G401.6 (cell line): ENCODE measurements around the gene GAREM1.

Source experiments
- FAIRE-seq: peaks from 2 replicates; lab custom pipeline; 2012; peaks lifted over from hg19 to GRCh38; lab: Jason Lieb, UNC

The GAREM1 gene

GRCh38 chr18:32455361-32455760 lies 15.3 kb downstream of the GAREM1 start:
- no peak for FAIRE-seq

DNA sequence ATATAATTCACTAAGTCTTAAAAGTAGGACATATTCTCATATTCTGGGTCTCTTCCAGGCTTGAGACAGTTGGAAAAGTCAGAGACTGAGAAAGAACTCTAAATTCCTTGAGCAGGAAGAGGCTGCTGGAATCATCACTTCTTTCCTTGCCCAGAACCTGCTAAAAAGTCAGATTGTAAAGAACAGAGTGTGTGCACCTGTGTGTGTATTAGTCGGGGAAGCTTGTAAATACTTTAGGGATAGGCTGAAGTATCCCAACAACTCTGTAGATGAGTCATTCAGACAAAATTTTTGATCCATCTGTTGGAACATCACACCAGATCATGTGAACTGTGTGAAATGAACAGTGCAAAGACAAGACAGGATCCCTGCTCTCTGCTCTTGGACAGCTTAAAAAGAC lies 16.1 kb downstream of the GAREM1 start:
- no peak for FAIRE-seq

GRCh38 chr18:32450874-32451273 lies 19.8 kb downstream of the GAREM1 start:
- no peak for FAIRE-seq

GRCh38 chr18:32450026-32450691 lies 20.5 kb downstream of the GAREM1 start:
- no peak for FAIRE-seq

DNA sequence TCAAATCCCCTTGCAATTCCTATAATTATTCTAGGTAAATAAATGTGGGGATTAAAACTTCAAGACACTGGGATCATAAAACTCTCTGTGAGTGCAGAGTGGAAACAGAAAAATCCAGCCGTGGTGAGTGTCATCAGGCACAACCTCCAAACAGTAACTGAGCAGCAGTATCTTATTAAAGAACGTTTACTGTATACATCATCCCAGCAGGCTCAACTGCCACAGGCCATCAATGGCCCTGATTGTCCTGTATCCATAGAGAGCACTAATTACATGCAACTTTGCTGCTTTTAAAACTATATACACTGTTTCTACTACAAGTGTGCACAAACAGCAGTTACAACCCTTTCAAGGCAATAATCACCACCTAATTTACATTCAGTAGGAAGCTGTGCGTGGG lies 23.9 kb downstream of the GAREM1 start:
- FAIRE-seq = no peak

DNA sequence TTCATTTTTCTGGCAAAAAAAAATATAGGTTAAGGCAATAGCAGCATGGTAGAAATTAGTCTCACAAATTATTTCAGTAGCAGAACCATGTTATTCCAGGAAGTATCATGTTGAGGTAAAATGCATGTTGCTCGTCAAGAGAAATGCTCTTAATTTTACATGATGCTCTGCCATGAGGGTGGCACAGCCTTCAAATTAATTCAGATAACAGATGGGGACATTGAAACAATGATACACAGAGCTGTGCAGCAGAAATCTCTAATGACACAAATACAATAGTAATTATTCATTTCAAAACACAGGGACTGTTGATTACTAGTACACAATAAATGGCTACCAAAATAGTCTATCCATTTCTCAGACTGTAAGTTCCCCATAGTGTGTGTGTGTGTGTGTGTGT lies 24.8 kb downstream of the GAREM1 start:
- FAIRE-seq = no peak

GRCh38 chr18:32443706-32444215 lies 26.9 kb downstream of the GAREM1 start:
- FAIRE-seq = no peak

DNA sequence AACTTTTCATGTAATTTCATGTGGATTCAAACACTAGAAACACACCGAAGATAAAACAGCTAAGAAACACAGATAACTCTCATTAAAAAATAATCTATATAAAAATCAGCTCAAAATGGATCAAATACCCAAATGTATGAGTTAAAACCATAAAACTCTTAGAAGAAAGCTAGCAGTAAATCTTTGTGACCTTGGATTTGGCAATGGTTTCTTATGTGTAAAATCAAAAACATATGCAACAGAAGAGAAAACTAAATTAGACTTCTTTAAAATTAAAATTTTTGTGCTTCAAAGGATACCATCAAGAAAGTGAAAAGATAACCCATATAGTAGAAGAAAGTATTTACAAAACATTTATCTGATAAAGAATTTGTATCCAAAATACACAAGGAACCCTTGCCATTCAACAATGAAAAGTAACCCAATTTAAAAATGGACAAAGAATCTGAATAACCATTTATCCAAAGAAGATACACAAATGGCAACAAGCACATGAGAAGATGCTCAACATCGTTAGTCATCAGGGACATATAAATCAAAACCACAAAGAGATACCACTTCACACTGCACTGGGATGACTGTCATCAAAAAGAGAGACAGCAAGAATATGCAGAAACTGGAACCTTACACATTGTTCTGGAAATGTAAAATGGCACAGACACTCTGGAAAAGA lies 27.5 kb downstream of the GAREM1 start:
- FAIRE-seq = no peak

DNA sequence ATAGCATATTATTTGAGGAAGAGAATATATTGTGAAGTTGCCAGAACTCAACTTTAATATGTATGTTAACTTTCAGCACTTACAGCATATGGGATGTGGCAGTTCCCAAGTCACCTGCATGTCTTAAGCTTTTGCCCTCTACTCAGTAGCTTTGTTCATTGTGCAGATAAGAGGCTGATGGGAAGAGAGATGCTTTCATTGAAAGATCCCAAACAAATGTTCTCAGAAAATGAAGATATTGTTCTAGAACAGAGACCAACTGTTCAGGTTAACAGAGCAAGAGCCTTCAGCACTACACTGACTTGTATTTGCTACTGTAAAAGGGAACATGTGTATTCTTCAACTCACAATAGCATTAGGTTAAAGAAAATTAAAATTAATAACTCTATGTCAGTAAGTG lies 28.1 kb downstream of the GAREM1 start:
- FAIRE-seq = no peak

- no peak for FAIRE-seq
Measured at GRCh38 chr18:32441533-32441932, 29.1 kb downstream of the GAREM1 start.

DNA sequence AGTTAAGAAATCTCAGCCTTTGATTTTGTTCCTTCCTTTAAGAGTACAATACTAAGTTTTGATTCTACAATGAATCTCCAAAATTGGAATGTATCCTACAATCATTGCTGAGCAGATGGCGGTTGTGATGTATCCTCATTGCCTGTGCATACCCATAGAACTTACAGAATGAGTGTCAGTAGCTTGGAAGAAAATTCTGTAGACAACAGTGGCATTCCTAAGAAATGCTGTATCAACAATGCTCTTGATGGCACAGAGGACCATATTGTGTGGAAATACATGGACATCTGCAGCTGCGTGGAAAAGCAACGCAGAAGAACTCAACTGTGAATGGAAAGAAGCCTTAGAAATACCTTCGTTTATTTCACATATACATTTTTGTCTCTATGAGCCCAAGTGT lies 30.2 kb downstream of the GAREM1 start:
- FAIRE-seq = no peak

GRCh38 chr18:32439802-32440201 lies 30.9 kb downstream of the GAREM1 start:
- FAIRE-seq = no peak

DNA sequence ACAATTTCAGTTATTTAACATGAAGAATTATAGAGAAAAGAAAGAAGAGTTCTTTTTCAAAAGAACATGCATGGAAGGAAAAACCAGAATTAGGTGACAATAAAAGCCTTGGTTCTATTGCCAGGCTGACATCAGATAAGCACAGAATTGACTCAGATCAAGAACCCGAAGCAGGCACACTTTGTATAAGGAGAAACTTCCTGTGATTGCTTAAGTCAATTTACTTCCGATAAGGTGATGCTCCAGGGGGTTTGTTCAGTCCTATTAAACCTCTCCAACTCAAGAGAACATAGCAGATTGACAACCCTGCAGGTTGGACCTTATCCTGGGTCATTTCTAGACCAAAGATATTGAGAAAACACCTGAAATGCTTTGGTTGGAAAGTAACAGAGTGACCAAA lies 31.4 kb downstream of the GAREM1 start:
- no peak for FAIRE-seq

DNA sequence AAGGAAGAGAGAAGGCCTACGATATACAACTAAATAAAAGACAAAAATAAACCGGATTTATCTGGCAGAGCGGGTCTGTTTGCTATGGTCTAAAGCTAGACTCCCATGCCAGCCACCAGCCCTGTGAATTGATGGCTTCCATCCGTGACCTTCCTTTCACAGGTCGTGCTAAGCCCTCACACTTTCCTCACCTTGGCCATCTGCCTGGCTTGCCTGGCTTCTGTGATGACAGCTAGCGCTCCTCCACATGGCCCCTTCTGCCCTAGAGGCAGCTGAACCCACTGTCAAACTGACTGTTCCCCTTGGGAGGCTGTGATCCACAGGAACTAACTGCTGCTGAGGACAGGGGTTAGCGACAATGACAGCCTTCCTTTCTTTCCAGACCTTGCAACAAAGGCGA lies 32.5 kb downstream of the GAREM1 start:
- no peak for FAIRE-seq

GRCh38 chr18:32437100-32437834 lies 33.4 kb downstream of the GAREM1 start:
- no peak for FAIRE-seq

- FAIRE-seq = no peak
Measured at GRCh38 chr18:32435631-32436500, 34.8 kb downstream of the GAREM1 start.

- FAIRE-seq = no peak
Measured at GRCh38 chr18:32431753-32432152, 38.9 kb downstream of the GAREM1 start.

DNA sequence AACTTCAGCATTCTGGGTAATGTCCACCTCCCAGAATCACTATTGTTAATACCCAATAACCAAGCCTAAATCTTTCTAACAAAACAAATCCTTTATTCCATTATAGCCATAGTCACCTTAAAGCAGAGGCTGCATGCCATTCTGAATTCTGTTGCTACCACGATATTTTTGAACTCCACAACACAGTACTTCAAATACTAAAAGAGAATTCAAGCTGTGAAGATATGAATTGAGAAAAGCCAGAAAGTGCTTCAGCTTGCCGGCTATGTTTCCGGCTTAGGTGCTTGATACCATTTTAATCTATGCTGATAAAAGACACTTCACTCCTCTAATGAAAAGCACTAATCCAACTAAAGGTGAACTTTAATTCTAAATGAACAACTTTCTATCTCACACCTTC lies 41.3 kb downstream of the GAREM1 start:
- FAIRE-seq = no peak

GRCh38 chr18:32427084-32427900 lies 43.4 kb downstream of the GAREM1 start:
- no peak for FAIRE-seq

GRCh38 chr18:32425466-32425865 lies 45.2 kb downstream of the GAREM1 start:
- no peak for FAIRE-seq

- no peak for FAIRE-seq
Measured at GRCh38 chr18:32424696-32425095, 46.0 kb downstream of the GAREM1 start.
